ENCODE results near the gene CLCN3.
"Not testable (repeated sequence)": the region's sequence is repeated elsewhere in the genome, so short reads cannot be mapped to it uniquely, and the experiment has no call there.

CLCN3 gene

GRCh38 chr4:169619958-169620879 is at the start of gene CLCN3:
CLCN3 (plus strand) TSS chr4:169620578; CDS start chr4:169635929, 15,351 bp downstream.
- Histone ChIP-seq H3K9me3 (ENCODE audit: insufficient read depth, low read depth, low read length) (no peaks in the 10 kb centered on the region), H3F3A (ENCODE audit: low read depth) (0 out of 2 replicates have a peak, but pooled peaks cover 3% of the 10 kb centered on the region), H2AFZ (ENCODE audit: low read length) (peak within 1 kb of the TSS; percentile 99)

GRCh38 chr4:169571012-169571411 is 49.4 kb upstream of the CLCN3 start:
- not testable (repeated sequence) for H3K4me3 ChIP-seq (ENCODE audit: low read length, poor library complexity, severe bottlenecking); H3K9me3 ChIP-seq (ENCODE audit: insufficient read depth, low read depth, low read length); H3K9me2 ChIP-seq (replicated peaks; ENCODE audit: low read depth, low read length); H4K20me1 ChIP-seq (ENCODE audit: insufficient read depth, low read length, poor library complexity, severe bottlenecking); H3K27me3 ChIP-seq (ENCODE audit: insufficient read depth, low read length, poor library complexity, severe bottlenecking); H3K9ac ChIP-seq (ENCODE audit: low read depth, low read length, poor library complexity, severe bottlenecking); H3K4me2 ChIP-seq (ENCODE audit: low read depth, low read length, poor library complexity, severe bottlenecking); H3F3A ChIP-seq (ENCODE audit: low read depth); H3K79me2 ChIP-seq (ENCODE audit: insufficient read depth, low read length); H2AFZ ChIP-seq (ENCODE audit: low read length)
- Histone ChIP-seq H3K4me1 (ENCODE audit: insufficient read depth, low read length, poor library complexity, severe bottlenecking) (peaks cover 11% of the 10 kb centered on the region), H3K36me3 (ENCODE audit: insufficient read depth, low read length) (peaks cover 13% of the 10 kb centered on the region; the same call in 1 of the 2 replicates)

More at GRCh38 chr4:169619958-169620879, at the start of gene CLCN3:
- H3K9ac ChIP-seq (ENCODE audit: low read depth, low read length, poor library complexity, severe bottlenecking) = peak within 1 kb of the TSS; percentile 78
- no peaks in the 10 kb centered on the region for H3K36me3 ChIP-seq (ENCODE audit: insufficient read depth, low read length)
- peak within 1 kb of the TSS; percentile 82 for H3K4me3 ChIP-seq (ENCODE audit: low read length, poor library complexity, severe bottlenecking)
- peaks cover 32% of the 10 kb centered on the region for H3K4me1 ChIP-seq (ENCODE audit: insufficient read depth, low read length, poor library complexity, severe bottlenecking)
- H3K27me3 ChIP-seq (ENCODE audit: insufficient read depth, low read length, poor library complexity, severe bottlenecking) = no peaks in the 10 kb centered on the region
- TF ChIP-seq EZH2phosphoT487 (IDR thresholded peaks at IDR 0.05; ENCODE audit: borderline replicate concordance) (no peak), CTCF (conservative IDR thresholded peaks at IDR 0.05; ENCODE audit: low read length) (no peak)
- H3K79me2 ChIP-seq (ENCODE audit: insufficient read depth, low read length) = peaks cover 30% of the 10 kb centered on the region
- H3K4me2 ChIP-seq (ENCODE audit: low read depth, low read length, poor library complexity, severe bottlenecking) = peak within 1 kb of the TSS; percentile 99
- no peaks in the 10 kb centered on the region for H3K9me2 ChIP-seq (replicated peaks; ENCODE audit: low read depth, low read length)
- H4K20me1 ChIP-seq (ENCODE audit: insufficient read depth, low read length, poor library complexity, severe bottlenecking) = peaks cover 40% of the 10 kb centered on the region

GRCh38 chr4:169571435-169571834 is 48.9 kb upstream of the CLCN3 start:
- Histone ChIP-seq H2AFZ (ENCODE audit: low read length) (no peak overlapping the region), H3K27me3 (ENCODE audit: insufficient read depth, low read length, poor library complexity, severe bottlenecking) (no peaks in the 10 kb centered on the region), H3K36me3 (ENCODE audit: insufficient read depth, low read length) (peaks cover 17% of the 10 kb centered on the region; the same call in 1 of the 2 replicates), H3F3A (ENCODE audit: low read depth) (no peaks in the 10 kb centered on the region), H3K9me2 (replicated peaks; ENCODE audit: low read depth, low read length) (no peaks in the 10 kb centered on the region), H3K4me3 (ENCODE audit: low read length, poor library complexity, severe bottlenecking) (no peak overlapping the region), H3K79me2 (ENCODE audit: insufficient read depth, low read length) (no peaks in the 10 kb centered on the region), H3K4me1 (ENCODE audit: insufficient read depth, low read length, poor library complexity, severe bottlenecking) (peaks cover 11% of the 10 kb centered on the region), H3K9me3 (ENCODE audit: insufficient read depth, low read depth, low read length) (no peaks in the 10 kb centered on the region), H3K4me2 (ENCODE audit: low read depth, low read length, poor library complexity, severe bottlenecking) (no peak overlapping the region), H3K9ac (ENCODE audit: low read depth, low read length, poor library complexity, severe bottlenecking) (no peak overlapping the region), H4K20me1 (ENCODE audit: insufficient read depth, low read length, poor library complexity, severe bottlenecking) (no peaks in the 10 kb centered on the region)
- TF ChIP-seq EZH2phosphoT487 (IDR thresholded peaks at IDR 0.05; ENCODE audit: borderline replicate concordance) (no peak), CTCF (conservative IDR thresholded peaks at IDR 0.05; ENCODE audit: low read length) (no peak)

All from Loucy (cell line).